A549 treated with GW870086 at 1 μM for 4 hours (cell line): ENCODE measurements around the gene MPEG1. TPM values are rescaled to one million over a fixed set of nuclear protein-coding genes. Genes with fewer than 3 reads are reported as not detected.

ENCODE experiments used
- total RNA-seq: library from RNA; stranded (reverse); fragments of 200-300 nt; extraction: Qiagen RNA extraction; gene quantifications from 5 replicates; pipeline ENCODE4 v1.2.3, GENCODE V29; 2022; ENCODE audit warnings: low read depth

MPEG1 gene, protein sequence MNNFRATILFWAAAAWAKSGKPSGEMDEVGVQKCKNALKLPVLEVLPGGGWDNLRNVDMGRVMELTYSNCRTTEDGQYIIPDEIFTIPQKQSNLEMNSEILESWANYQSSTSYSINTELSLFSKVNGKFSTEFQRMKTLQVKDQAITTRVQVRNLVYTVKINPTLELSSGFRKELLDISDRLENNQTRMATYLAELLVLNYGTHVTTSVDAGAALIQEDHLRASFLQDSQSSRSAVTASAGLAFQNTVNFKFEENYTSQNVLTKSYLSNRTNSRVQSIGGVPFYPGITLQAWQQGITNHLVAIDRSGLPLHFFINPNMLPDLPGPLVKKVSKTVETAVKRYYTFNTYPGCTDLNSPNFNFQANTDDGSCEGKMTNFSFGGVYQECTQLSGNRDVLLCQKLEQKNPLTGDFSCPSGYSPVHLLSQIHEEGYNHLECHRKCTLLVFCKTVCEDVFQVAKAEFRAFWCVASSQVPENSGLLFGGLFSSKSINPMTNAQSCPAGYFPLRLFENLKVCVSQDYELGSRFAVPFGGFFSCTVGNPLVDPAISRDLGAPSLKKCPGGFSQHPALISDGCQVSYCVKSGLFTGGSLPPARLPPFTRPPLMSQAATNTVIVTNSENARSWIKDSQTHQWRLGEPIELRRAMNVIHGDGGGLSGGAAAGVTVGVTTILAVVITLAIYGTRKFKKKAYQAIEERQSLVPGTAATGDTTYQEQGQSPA
- not detected in 5 replicates for total RNA-seq

DNA sequence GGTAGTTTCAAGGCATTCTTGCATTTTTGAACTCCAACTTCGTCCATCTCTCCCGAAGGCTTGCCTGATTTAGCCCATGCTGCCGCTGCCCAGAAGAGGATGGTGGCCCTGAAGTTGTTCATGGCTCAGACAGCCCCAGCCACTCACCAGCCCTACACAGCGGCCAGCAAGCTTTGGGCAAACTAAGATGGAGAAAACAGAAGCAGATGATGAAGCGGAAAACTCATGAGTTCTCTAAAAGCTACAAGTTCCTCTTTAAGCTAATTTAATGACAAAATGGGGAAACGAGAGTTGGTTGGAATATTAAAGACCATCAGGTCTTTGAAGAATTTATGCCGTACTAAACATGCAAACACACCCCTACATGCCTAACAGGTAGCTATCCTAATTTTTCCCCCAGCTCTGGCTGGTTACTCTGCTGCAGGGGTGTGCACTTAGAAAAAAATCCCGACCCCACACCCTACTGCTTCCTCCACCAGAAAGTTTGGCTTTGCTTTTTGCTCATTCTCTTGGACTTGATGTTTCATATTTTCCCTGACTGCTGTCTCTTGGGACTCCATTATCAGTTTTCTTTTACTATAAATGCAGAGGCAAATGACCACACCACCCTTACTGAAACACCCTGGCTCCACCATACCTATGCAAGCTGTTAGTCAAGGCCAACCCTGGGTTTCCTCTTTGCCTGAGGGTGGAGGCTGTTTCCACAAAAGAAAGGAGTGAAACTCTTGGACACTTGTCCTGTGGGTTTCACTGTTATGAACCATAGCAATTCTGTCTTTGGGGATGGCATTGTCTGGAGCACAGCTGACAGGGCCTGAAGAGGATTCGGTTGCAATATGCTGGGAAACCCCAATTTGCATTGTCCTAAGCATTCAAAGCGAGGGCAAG, at the start of gene MPEG1:
TSS of gene MPEG1 (minus strand) at position 184 of the 888 bp plus-strand sequence. CDS start at position 122, 62 bp downstream.

DNA sequence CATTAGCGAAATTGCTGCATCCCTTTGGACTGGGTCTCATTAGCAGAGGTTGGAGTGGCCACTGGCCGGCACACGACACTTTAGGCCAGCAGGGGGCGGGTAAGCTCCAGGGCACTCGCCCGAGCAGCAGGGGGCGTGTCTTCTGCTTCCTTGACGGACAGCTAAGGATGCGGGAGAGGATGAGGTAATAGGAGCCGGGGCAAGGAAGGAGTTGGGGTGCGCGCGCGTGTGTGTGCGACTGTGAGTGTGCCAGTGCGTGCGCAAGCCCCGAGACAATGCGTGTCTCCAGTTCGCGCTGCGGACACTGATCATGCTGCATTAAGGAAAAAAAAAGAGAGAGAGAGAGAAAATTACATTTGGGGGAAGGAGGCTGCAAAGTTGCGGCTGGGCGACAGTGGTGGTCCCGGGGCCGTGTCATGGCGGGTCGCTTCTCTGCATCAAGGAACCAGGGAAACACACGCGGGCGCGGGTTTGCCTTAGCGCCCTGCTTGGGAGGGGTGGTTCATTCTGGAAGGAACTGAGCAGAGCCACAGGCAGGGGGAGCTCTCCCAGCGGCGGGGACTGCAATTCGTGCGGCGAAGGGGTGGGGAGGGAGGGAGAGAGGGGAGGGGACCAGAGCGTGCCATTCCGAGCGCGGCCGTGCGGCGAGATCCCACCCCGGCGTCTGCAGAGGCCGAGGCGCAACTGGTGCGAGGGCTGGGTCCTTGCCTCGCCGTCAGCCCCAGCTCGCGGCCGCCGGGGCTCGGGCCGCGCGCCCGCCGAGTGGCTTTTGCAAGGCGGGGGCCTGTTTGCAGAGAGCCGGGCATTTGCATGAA, 41.0 kb downstream of the MPEG1 start, which contains the start of gene DTX4:
TSS of gene DTX4 (plus strand) at position 625 of the 815 bp plus-strand sequence. CDS start 464 bp downstream, outside the sequence.

Other genes with a start within 250 kb of the MPEG1 start
- not detected in 5 replicates for gene GLYATL1B, start 126.6 kb downstream of the MPEG1 start, total RNA-seq
- gene FAM111B, start 105.7 kb downstream of the MPEG1 start, total RNA-seq: 6.5 to 7.7 TPM (median 7.3 TPM) in 5 replicates
- 6.5 to 8.9 TPM (median 8.2 TPM) in 5 replicates for gene FAM111A, start 70.1 kb downstream of the MPEG1 start, total RNA-seq
- 3.7 to 5.0 TPM (median 4.5 TPM) in 5 replicates for gene DTX4, start 40.8 kb downstream of the MPEG1 start, total RNA-seq
- gene OR5AN1, start 146.0 kb upstream of the MPEG1 start, total RNA-seq: not detected in 5 replicates
- not detected in 5 replicates for gene OR5A2, start 213.5 kb upstream of the MPEG1 start, total RNA-seq
- not detected in 5 replicates for gene OR5A1, start 223.5 kb upstream of the MPEG1 start, total RNA-seq
- gene OR4D6, start 244.0 kb upstream of the MPEG1 start, total RNA-seq: not detected in 5 replicates